Calu3 (cell line): Measurements from ENCODE around the gene BEX1. TPM values are rescaled to one million over a fixed set of nuclear protein-coding genes. Genes with fewer than 3 reads are reported as not detected.

ENCODE experiments used
- BruUV-seq: library from RNA; stranded (reverse); fragments of 400-500 nt; replicated peaks from 2 replicates; lab custom pipeline; 2021; lab: Mats Ljungman, UMichigan
- CTCF ChIA-PET: fragments of 300-600 bp; sonication (Branson Sonifier 250); formaldehyde crosslinking; loops from one replicate; lab custom pipeline; 2022; ENCODE audit warnings: antibody characterized with exemption; lab: Charles Lee
- DNase-seq: peaks from one replicate; pipeline ENCODE4 v3.0.0; 2022
- H3K27ac Mint-ChIP-seq: one replicate; pipeline ENCODE4 v1.8.0; 2022; ENCODE audit warnings: mixed read lengths; ENCODE audit not compliant: unreplicated experiment
- H3K27me3 Mint-ChIP-seq: one replicate; pipeline ENCODE4 v1.8.0; 2022; ENCODE audit warnings: mixed read lengths; ENCODE audit not compliant: unreplicated experiment
- H3K36me3 Mint-ChIP-seq: one replicate; pipeline ENCODE4 v1.8.0; 2022; ENCODE audit warnings: mild to moderate bottlenecking, moderate library complexity, mixed read lengths; ENCODE audit not compliant: insufficient read depth, unreplicated experiment
- H3K4me1 Mint-ChIP-seq: one replicate; pipeline ENCODE4 v1.8.0; 2022; ENCODE audit warnings: mild to moderate bottlenecking, low read depth, mixed read lengths; ENCODE audit not compliant: unreplicated experiment
- H3K4me3 Mint-ChIP-seq: one replicate; pipeline ENCODE4 v1.8.0; 2022; ENCODE audit warnings: mild to moderate bottlenecking, low read depth, moderate library complexity, mixed read lengths; ENCODE audit not compliant: unreplicated experiment
- H3K9me3 Mint-ChIP-seq: one replicate; pipeline ENCODE4 v1.8.0; 2022; ENCODE audit warnings: low read depth, mixed read lengths; ENCODE audit not compliant: unreplicated experiment
- intact Hi-C: fragments of 100-400 bp; cut with micrococcal nuclease; formaldehyde crosslinking; loops from one replicate; pipeline ENCODE4 v1.10.0; 2022; ENCODE audit not compliant: unreplicated experiment
- total RNA-seq: library from RNA; stranded (reverse); gene quantifications from 2 replicates; pipeline ENCODE4 v1.2.3, GENCODE V29; 2022
- TF ChIP-seq, protein P1 (sequence below): fragments of 200-600 bp; IDR thresholded peaks from one replicate; pipeline ENCODE4 v1.8.0; 2022; ENCODE audit warnings: antibody characterized with exemption; ENCODE audit not compliant: unreplicated experiment

Gene BEX1
- total RNA-seq, 1 experiment from 2014 or later, result 9.2 TPM

DNA sequence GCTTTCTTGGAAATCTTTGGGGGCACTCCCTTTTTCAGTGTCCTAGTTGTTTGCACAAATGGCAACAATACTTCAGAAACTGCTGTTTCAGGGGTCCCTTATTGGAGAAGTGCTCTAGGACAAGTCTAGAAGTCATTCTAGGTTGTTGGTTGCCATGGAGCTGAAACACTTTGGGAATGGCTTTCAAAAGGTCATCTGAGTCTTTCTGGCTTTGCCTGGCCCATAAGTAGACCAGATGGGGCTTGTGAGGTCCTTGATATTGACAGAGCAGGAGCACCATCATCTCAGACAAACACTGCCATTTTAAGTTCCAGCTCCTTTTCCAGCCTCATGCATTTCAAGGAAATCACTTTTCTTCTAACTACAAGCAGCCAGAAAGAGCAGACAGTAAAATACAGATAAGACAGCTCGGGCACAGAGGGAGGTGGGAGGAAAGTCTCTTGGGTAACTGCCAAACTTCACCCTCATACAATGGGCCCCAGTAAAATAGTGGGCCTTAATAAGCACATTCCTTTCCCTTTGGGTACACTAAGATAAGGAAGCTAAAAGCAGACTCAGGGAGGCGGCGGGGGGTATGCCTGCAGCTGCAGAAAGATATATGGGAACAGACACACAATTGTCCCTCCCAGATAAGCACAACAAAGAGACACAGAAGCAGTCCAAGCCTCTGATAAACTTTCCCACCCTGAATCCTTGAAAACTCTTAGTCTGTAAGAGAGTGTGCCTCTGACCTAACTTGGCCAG, 37.5 kb upstream of the BEX1 start:
- H3K36me3 Mint-ChIP-seq, result no peaks in the 10 kb centered on the region
- no peaks in the 10 kb centered on the region for H3K4me1 Mint-ChIP-seq
- TF ChIP-seq, protein P1, sequence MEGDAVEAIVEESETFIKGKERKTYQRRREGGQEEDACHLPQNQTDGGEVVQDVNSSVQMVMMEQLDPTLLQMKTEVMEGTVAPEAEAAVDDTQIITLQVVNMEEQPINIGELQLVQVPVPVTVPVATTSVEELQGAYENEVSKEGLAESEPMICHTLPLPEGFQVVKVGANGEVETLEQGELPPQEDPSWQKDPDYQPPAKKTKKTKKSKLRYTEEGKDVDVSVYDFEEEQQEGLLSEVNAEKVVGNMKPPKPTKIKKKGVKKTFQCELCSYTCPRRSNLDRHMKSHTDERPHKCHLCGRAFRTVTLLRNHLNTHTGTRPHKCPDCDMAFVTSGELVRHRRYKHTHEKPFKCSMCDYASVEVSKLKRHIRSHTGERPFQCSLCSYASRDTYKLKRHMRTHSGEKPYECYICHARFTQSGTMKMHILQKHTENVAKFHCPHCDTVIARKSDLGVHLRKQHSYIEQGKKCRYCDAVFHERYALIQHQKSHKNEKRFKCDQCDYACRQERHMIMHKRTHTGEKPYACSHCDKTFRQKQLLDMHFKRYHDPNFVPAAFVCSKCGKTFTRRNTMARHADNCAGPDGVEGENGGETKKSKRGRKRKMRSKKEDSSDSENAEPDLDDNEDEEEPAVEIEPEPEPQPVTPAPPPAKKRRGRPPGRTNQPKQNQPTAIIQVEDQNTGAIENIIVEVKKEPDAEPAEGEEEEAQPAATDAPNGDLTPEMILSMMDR, result no peak
- no peak overlapping the region for H3K27ac Mint-ChIP-seq
- DNase-seq, result peak; percentile 13
- intact Hi-C loops, result no loop called here
- BruUV-seq, result no TSS peak
- H3K4me3 Mint-ChIP-seq, result no peak overlapping the region
- H3K27me3 Mint-ChIP-seq, result no peaks in the 10 kb centered on the region
- no peaks in the 10 kb centered on the region for H3K9me3 Mint-ChIP-seq
- CTCF ChIA-PET, result interaction anchor here (0.6 kb wide), 1 partner anchor 992 kb away, joined by 3 read pairs; no protein-coding TSS in a partner anchor

DNA sequence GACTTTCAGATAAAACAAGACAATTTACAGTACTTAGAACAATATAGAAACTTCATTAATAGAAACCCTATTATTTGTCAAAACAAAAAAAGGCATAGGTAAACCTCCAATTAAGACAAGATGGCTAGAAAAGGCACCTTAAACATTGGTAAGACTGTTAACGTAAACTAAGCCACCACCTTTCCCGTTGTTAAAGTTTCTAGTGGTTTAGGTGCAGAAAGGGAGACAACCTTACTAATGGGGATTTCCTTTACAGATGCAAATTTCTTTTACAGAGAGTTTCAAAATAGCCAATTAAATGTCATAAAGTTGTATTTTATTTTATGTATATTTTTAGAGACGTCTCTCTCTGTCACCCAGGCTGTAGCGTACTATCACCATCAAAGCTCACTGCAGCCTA, 36.5 kb upstream of the BEX1 start:
- no peak overlapping the region for H3K27ac Mint-ChIP-seq
- H3K27me3 Mint-ChIP-seq, result no peaks in the 10 kb centered on the region
- CTCF ChIA-PET, result no interaction called here
- TF ChIP-seq, protein P1, result no peak
- DNase-seq, result no peak
- H3K36me3 Mint-ChIP-seq, result no peaks in the 10 kb centered on the region
- H3K9me3 Mint-ChIP-seq, result no peaks in the 10 kb centered on the region
- no peak overlapping the region for H3K4me3 Mint-ChIP-seq
- no TSS peak for BruUV-seq
- intact Hi-C loops, result no loop called here
- no peaks in the 10 kb centered on the region for H3K4me1 Mint-ChIP-seq

DNA sequence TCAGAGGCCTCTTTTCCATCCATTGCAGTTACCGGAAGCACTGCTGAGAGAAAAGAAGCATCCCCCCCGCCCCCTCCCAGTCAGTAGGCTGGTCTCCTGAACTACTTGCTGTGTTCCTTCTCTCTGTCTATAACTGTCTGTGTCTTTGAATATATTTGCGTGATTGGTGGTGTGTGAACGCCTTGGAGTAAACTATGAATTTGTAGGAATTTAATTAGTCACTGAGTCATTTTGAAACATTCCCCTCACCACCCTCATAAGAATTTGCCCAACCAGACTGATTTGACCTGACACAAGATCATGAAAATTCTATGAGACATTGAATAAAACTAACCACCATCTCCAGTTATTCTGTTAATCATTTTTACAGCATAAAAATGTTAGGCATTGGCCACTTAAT, 35.7 kb upstream of the BEX1 start:
- H3K36me3 Mint-ChIP-seq, result no peaks in the 10 kb centered on the region
- H3K4me3 Mint-ChIP-seq, result no peak overlapping the region
- TF ChIP-seq, protein P1, result no peak
- no peaks in the 10 kb centered on the region for H3K27me3 Mint-ChIP-seq
- H3K4me1 Mint-ChIP-seq, result no peaks in the 10 kb centered on the region
- CTCF ChIA-PET, result no interaction called here
- no peaks in the 10 kb centered on the region for H3K9me3 Mint-ChIP-seq
- intact Hi-C loops, result no loop called here
- no peak for DNase-seq
- no TSS peak for BruUV-seq
- H3K27ac Mint-ChIP-seq, result no peak overlapping the region

DNA sequence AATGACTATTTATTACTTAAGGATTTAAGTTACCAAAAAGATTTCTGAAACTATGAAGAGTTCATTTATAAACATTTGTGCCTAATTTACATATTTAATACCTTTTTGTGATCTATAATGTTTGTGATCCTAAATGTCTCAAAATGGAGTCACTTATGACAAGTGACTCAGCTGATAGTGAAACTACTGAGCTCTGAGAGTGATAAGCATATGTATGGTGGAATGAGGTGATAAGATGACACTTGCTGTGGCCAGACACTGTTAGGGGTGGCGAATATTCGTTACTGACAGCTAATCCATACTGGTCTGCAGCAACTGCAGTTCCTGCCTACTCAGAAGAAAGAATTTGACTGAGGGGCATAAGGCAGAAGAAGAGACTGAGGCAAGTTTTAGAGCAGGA, 34.5 kb upstream of the BEX1 start:
- Mint-ChIP-seq H3K36me3 (no peaks in the 10 kb centered on the region), H3K4me1 (no peaks in the 10 kb centered on the region), H3K27me3 (no peaks in the 10 kb centered on the region), H3K27ac (no peak overlapping the region), H3K9me3 (no peaks in the 10 kb centered on the region), H3K4me3 (no peak overlapping the region)
- TF ChIP-seq, protein P1, result no peak
- intact Hi-C loops, result no loop called here
- CTCF ChIA-PET, result no interaction called here
- DNase-seq, result no peak
- BruUV-seq, result no TSS peak
